Measurements from ENCODE around the gene UGCG. TPM values are rescaled to one million over a fixed set of nuclear protein-coding genes. Genes with fewer than 3 reads are reported as not detected.

Gene UGCG
- total and polyA plus RNA-seq, 10 of the 15 experiments (the other 5 are each of a cell fraction or from before 2014, with no cell fraction given) = 21.7 to 96.6 (median 48.9) TPM

GRCh38 chr9:111957856-111958631, 61.4 kb downstream of the UGCG start (continued):
- TF ChIP-seq LARP7 (IDR thresholded peaks at IDR 0.05) = no peak
- TF ChIP-seq BRCA1 (IDR thresholded peaks at IDR 0.05; ENCODE audit: low read depth, low read length) = no peak

- in situ Hi-C loops (cut with MboI) = no loop called here
- DNase-seq (ENCODE audit: low read depth, low spot score) (no peak), ATAC-seq (no peak), FAIRE-seq (no peak)
- Histone ChIP-seq H2AFZ (ENCODE audit: control insufficient read depth, low read depth, low read length) (no peak overlapping the region), H3K9ac (ENCODE audit: control insufficient read depth, insufficient read depth, low read length) (no peak overlapping the region), H3K4me2 (ENCODE audit: control insufficient read depth, insufficient read depth) (no peak overlapping the region), H3K36me3 (ENCODE audit: control insufficient read depth in 2 of 2, insufficient read depth in 2 of 2, low read length in 1 of 2) (no peaks in the 10 kb centered on the region), H3K27ac (ENCODE audit: control insufficient read depth, insufficient read depth) (no peak overlapping the region), H4K20me1 (ENCODE audit: control insufficient read depth, insufficient read depth) (no peaks in the 10 kb centered on the region), H3K9me3 (replicated peaks; ENCODE audit: control insufficient read depth, insufficient read depth, low read length) (no peaks in the 10 kb centered on the region), H3K4me3 (no peak overlapping the region), H3K27me3 (replicated peaks in 1 of 2; ENCODE audit: control insufficient read depth in 2 of 2, insufficient read depth in 2 of 2, low read length in 1 of 2) (no peaks in the 10 kb centered on the region), H3K4me1 (ENCODE audit: control insufficient read depth, insufficient read depth, low read length) (peaks cover 16% of the 10 kb centered on the region), H3K79me2 (ENCODE audit: control insufficient read depth, insufficient read depth, low read length) (no peaks in the 10 kb centered on the region)
- ChIA-PET RAD21 (ENCODE audit: unreplicated experiment) (interaction anchor here (0.8 to 1.7 kb wide), 3 partner anchors 9 to 55 kb away, joined by 3 to 4 read pairs (median 3); no protein-coding TSS in a partner anchor), POLR2A (interaction anchor here (0.9 to 1.1 kb wide), 2 partner anchors 9 to 11 kb away, joined by 3 read pairs; no protein-coding TSS in a partner anchor), CTCF (interaction anchor here (0.6 to 0.9 kb wide), 2 partner anchors 17 to 25 kb away, joined by 3 to 4 read pairs; no protein-coding TSS in a partner anchor), SMC1A (ENCODE audit: uncharacterized antibody, unreplicated experiment) (interaction anchor here (0.9 to 2.0 kb wide), 11 partner anchors 8 to 69 kb away, joined by 3 to 13 read pairs (median 4); no protein-coding TSS in a partner anchor)
- intact Hi-C loops (cut with micrococcal nuclease; ENCODE audit: unreplicated experiment) = no loop called here
- BruUV-seq (replicated peaks) = no TSS peak
- 76% methylated on average over 7 of the region's 7 CpGs for WGBS (ENCODE audit: insufficient coverage, insufficient replicate concordance, low lambda C conversion rate, missing lambda C conversion rate)
- TF ChIP-seq BCL11A (IDR thresholded peaks at IDR 0.05; ENCODE audit: low read depth, low read length) = no peak
- no peak for TF ChIP-seq NR2F1 (conservative IDR thresholded peaks at IDR 0.05)
- no peak for TF ChIP-seq SMC3 (IDR thresholded peaks at IDR 0.05; ENCODE audit: borderline replicate concordance, low read length)
- TF ChIP-seq USF2 (IDR thresholded peaks at IDR 0.05; ENCODE audit: borderline replicate concordance, low read depth, low read length) = no peak
- TF ChIP-seq HSF1 (IDR thresholded peaks at IDR 0.05; ENCODE audit: low read depth, low read length) = no peak
- no peak for TF ChIP-seq ZSCAN29 (IDR thresholded peaks at IDR 0.05)
- TF ChIP-seq NRF1 (conservative IDR thresholded peaks at IDR 0.05; ENCODE audit: low read depth, low read length) = no peak
- no peak for TF ChIP-seq E2F8 (IDR thresholded peaks at IDR 0.05; ENCODE audit: low read depth, partially characterized antibody)
- TF ChIP-seq DPF2 (IDR thresholded peaks at IDR 0.05) = no peak
- TF ChIP-seq IRF4 (IDR thresholded peaks at IDR 0.05; ENCODE audit: low read depth, low read length) = no peak
- TF ChIP-seq NFIC (IDR thresholded peaks at IDR 0.05; ENCODE audit: low read depth, low read length) = no peak
Observed at GRCh38 chr9:111959468-111960359, 63.1 kb downstream of the UGCG start.

All from GM12878 (cell line).